GM19043 (cell line): ENCODE data around the gene LRRN2.
"Not testable (repeated sequence)": the region's sequence is repeated elsewhere in the genome, so short reads cannot be mapped to it uniquely, and the experiment has no call there.

Experiments
- ATAC-seq: cut with Tn5 transposase; IDR thresholded peaks from one replicate; pipeline ENCODE4 v1.9.1; 2021; ENCODE audit warnings: low read depth; ENCODE audit not compliant: unreplicated experiment

Gene LRRN2

GRCh38 chr1:204634260-204634910 lies 51.2 kb downstream of the LRRN2 start:
- ATAC-seq, result no peak

GRCh38 chr1:204633665-204634064 lies 51.9 kb downstream of the LRRN2 start:
- ATAC-seq, result no peak

GRCh38 chr1:204630132-204630905 lies 55.2 kb downstream of the LRRN2 start:
- ATAC-seq, result no peak

GRCh38 chr1:204629459-204629858 lies 56.1 kb downstream of the LRRN2 start:
- not testable (repeated sequence) for ATAC-seq

GRCh38 chr1:204628868-204629267 lies 56.7 kb downstream of the LRRN2 start:
- ATAC-seq, result no peak

- no peak for ATAC-seq
Observed at GRCh38 chr1:204627436-204627835, 58.1 kb downstream of the LRRN2 start.

GRCh38 chr1:204626381-204626780 lies 59.2 kb downstream of the LRRN2 start:
- ATAC-seq, result no peak

- no peak for ATAC-seq
Observed at GRCh38 chr1:204624631-204625216, 60.8 kb downstream of the LRRN2 start.

- ATAC-seq, result no peak
Observed at GRCh38 chr1:204623894-204624361, 61.6 kb downstream of the LRRN2 start.

- ATAC-seq, result no peak
Observed at GRCh38 chr1:204623365-204623893, 62.1 kb downstream of the LRRN2 start.

GRCh38 chr1:204621996-204622395 lies 63.5 kb downstream of the LRRN2 start:
- ATAC-seq, result no peak

GRCh38 chr1:204621396-204621795 lies 64.1 kb downstream of the LRRN2 start:
- ATAC-seq, result no peak

- no peak for ATAC-seq
Observed at GRCh38 chr1:204619721-204620120, 65.8 kb downstream of the LRRN2 start.

GRCh38 chr1:204618148-204618760 lies 67.3 kb downstream of the LRRN2 start:
- no peak for ATAC-seq

GRCh38 chr1:204617256-204618147 lies 68.0 kb downstream of the LRRN2 start:
- no peak for ATAC-seq

GRCh38 chr1:204616641-204617040 lies 68.9 kb downstream of the LRRN2 start:
- ATAC-seq, result no peak

- ATAC-seq, result no peak
Observed at GRCh38 chr1:204615881-204616280, 69.7 kb downstream of the LRRN2 start.

- no peak for ATAC-seq
Observed at GRCh38 chr1:204613636-204614035, 71.9 kb downstream of the LRRN2 start.

- ATAC-seq, result no peak
Observed at GRCh38 chr1:204612326-204612725, 73.2 kb downstream of the LRRN2 start.

- no peak for ATAC-seq
Observed at GRCh38 chr1:204611036-204611435, 74.5 kb downstream of the LRRN2 start.
